Middle frontal gyrus (tissue), 1 donor: ENCODE data around the gene KRTAP10-12.
"Not testable (repeated sequence)": the region's sequence is repeated elsewhere in the genome, so short reads cannot be mapped to it uniquely, and the experiment has no call there.

Experiments used
- DNase-seq: peaks from one replicate; pipeline ENCODE4 v3.0.0-alpha.2; 2015; ENCODE audit warnings: low spot score; ENCODE audit errors: extremely low spot score

Gene KRTAP10-12, protein sequence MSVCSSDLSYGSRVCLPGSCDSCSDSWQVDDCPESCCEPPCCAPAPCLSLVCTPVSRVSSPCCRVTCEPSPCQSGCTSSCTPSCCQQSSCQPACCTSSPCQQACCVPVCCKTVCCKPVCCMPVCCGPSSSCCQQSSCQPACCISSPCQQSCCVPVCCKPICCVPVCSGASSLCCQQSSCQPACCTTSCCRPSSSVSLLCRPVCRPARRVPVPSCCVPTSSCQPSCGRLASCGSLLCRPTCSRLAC

DNA sequence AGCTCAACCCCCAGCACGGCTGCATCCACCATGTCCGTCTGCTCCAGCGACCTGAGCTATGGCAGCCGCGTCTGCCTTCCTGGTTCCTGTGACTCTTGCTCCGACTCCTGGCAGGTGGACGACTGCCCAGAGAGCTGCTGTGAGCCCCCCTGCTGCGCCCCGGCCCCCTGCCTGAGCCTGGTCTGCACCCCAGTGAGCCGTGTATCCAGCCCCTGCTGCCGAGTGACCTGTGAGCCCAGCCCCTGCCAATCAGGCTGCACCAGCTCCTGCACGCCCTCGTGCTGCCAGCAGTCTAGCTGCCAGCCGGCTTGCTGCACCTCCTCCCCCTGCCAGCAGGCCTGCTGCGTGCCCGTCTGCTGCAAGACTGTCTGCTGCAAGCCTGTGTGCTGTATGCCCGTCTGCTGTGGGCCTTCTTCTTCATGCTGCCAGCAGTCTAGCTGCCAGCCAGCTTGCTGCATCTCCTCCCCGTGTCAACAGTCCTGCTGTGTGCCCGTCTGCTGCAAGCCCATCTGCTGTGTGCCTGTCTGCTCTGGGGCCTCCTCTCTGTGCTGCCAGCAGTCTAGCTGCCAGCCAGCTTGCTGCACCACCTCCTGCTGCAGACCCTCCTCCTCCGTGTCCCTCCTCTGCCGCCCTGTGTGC, at the start of gene KRTAP10-12:
TSS of gene KRTAP10-12 (plus strand) at position 1 of the 639 bp plus-strand sequence. CDS start at position 31, 30 bp downstream.
- not testable (repeated sequence) for DNase-seq

DNA sequence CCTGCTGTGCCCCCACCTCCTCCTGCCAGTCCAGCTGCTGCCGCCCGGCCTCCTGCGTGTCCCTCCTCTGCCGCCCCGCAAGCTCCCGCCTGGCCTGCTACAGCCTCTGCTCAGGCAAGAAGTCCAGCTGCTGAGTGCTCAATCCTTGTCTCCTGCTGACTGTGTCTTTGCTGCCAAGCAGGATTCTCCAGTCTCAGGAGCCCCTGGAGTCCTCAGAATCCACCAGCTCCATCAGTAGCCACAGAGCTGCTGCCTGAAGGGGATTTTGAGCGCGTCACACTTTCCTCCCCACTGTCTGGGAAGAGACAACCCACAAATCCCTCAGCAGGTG, 49.8 kb upstream of the KRTAP10-12 start:
- DNase-seq: no peak

DNA sequence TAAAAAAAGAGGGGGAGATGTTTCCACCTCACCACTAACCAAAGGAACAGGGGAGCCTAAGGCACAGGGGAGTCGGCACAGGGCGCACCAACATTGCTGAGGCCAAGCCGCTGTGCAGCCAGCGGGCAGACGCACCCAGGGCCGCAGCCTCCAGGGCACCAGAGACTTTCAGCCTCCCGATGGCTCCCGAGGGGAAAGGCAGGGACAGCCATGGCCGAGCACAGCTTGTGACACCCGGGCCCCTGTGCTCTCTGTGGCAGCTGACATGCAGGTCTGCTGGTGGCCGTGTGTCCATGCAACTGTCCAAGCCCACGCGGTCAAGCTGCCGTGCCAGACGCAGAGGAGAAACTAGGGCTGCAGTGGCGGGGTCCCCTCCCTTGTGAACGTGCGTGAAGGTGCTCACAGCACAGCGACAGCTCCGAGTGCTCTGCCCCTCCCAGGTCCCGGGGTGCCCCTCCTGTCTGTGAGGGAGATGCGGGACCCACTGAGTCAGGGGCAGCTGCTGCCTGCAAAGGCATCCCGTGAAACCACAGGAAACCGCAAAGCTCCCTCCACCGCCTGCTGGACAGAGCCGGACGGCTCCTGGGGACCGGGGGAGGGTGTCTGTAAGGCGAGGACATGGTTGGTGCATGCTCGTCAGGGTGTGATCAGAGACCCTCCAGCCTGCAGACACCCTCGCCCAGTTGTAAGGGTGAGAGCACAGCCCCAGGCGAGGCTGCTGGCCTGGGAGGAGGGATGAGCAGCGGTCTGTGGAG, 48.2 kb upstream of the KRTAP10-12 start:
- DNase-seq: no peak

DNA sequence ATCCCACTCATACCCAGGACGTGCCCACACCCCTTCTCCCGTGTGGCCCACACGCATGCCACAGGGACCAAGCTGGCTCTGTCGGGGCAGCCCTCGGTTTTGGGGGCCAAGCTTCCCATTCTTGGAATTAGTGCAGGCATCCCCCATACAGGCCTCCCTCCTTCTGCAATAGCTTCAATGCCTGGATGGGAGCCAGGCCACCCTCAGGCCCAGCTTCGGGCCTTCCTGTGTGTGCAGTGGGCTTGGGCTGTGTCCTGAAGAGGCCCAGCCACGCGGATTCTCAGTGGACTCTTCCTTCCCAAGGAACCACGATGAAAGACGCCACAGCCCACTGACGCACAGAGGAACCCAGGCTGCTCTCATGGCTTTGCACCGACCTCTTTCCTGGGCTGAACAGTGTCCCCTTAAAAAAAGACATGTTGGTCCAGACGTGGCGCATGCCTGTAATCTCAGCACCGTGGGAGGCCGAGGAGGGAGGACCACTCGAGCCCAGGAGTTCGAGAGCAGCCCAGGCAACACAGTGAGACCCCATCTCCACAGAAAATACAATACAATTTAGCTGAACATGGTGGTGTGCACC, 47.4 kb upstream of the KRTAP10-12 start:
- DNase-seq: no peak

DNA sequence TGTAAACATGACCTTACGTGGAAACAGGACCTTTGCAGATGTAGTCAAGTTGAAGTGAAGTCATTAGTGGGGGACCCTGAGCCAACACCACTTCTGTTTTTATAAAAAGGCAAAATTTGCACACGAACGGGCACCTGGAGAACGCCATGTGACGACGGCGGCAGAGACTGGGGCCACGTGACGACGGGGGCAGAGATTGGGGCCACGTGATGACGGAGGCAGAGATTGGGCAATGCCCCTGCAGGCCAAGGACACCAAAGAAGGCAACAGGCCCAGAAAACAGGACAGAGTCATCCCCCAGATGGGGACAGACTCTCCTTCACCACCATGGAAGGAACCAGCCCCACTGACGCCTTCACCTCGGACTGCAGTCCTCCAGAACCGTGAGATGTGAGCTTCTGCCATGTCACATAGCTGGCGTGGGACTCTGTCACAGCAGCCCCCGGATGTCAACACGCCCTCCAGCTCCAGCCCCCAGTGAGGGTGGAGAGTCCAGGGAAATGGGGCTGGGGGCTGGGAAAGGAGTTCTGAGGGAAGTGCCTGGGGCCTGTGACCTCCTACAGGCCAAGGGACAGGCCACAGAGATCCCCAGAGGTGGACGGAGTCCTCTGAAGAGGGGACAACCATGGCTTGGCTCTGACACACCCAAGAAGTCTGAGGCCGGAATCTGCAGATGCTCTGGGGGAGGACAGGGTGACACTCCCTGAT, 46.6 kb upstream of the KRTAP10-12 start:
- no peak for DNase-seq

DNA sequence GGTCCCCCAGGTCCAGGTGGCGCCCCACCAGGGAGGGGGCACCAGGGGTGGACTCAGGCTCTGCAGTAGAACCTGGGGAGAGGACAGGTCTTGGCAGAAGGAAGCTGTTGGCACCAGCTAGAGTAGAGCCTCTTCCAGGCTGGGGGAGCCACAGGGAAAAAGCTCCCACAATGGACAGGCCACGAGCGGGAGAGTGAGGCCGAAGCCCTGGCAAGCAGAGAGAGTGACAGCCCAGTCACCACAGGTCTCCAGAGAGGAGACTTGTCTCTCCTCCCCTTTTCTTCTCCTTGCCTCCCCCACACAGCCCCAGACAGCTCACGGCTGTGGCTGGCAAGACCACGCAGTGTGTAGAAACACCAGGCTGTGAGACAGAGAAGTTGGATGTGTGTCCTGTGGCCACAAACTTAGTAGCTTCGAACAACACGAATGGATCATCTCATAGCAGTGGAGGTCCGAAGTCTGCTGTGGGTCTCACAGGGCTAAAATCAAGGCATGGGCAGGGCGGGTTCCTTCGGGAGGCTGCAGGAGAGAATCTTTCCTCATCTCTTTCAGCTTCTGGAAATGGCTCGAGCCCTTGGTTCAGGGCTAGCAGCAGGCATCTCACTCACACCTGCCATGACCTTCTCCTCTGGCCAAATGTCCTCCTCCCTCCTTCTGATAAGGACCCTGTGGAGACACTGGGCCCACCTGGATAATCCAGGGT, 45.8 kb upstream of the KRTAP10-12 start:
- DNase-seq: no peak

DNA sequence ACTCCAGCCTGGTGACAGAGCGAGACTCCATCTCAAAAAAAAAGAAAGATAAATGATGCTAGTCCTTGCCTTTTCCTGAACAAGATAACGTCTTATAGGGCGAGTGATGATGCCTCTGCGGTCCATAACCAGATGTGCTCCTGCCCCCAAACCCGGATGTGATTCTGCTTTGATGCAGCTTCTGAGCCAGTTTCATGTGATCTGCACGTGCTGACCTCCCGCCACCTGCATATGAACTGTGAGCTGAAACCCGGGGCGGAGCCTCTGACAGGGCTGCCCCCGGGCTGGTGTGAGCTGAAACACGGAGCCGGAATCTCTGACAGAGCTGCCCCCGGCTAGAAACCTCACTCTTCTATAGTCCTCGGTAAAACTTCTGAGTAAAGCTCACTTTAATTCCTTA, 43.8 kb upstream of the KRTAP10-12 start:
- no peak for DNase-seq

DNA sequence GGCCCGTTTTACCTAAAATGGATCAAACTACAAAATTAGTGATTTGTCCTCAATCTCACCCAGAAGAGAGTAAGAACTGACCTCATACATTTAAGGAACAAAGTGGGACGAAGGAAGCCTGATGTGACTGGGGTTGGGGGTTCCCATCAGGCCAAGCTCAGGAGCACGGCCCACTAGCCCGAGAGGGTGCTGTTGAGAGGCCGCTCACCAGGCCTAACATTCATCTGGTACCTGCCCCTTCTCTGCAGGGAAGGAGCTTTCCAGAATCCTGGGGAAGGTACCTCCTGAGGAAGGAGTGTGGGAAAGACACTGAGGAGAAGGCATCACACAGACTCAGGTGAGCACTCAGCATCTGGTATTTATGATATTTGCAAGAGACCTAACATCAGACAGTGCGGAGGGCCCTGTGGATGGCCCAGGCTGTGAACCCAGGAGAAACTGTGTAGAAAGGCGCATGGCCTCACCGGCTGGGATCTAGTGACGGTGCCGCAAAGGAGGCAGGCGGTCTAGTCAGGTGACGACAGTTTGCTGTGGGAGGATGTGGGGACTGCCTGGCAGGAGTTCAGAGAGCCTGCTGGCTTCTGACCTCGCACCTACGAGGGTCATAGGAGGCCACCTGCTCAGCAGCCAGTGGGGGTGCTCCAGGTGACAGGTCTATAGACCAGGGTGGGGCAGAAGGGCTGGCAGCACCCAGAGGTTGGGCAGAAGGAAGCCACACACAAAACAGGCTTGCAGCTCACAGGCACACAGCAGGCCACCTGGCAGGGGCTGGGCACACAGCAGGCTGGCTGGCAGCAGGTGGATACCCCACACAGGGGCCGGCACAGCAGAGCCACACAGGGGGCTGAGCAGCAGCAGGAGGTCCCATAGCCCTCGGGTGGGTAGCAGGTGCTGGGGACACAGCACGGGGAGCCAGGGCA, 43.1 kb upstream of the KRTAP10-12 start:
- DNase-seq: no peak

DNA sequence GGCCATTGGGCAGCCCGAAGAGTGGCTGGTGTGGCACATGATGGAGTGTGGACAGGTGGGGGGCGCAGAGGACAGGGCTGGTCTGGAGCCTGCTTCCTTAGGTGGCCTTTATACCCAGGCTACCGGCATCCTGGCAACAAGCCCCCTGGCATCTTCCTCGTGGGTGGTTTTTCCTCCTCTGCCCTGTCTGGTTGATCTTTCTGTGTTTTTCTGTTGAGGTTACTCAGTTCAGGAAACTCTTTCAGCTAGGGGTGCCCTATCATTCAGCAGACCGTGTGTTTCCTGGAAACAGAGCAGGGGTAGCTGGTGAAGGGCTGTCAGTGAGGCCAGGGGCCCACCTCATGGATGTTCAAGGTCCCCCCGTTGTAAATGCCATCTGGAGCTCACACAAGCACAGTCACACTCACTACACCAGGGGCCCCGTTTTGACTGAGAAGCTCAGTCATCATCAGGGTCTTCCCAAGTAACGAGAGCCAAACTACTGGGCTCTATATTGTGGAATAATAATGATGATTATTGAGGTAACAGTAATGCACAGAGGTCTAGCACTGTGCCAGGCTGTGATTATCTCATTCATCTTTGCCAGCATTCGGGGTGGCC, 42.3 kb upstream of the KRTAP10-12 start, which contains the start of gene KRTAP12-4:
TSS of gene KRTAP12-4 (minus strand) at position 84 of the 600 bp plus-strand sequence. CDS start at position 39, 45 bp downstream.
- DNase-seq: no peak

DNA sequence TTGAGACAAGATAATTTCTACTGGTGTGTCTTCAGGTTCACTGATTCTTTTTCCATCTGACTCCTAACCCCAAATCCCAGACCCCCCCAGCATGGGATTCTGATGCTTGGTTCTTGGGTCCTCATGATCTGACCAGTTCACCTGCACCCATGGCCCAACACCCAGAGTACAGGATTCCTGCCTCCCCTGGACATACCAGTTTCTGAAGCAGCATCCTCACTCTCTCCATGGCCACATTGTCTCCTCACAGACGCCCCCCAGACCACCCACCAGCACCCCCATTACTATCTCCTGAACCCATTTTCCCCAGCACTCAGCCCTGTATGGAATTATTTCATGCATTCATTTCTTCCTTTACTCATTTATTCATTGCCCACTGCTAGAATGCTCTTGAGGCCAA, 40.1 kb upstream of the KRTAP10-12 start:
- DNase-seq: no peak

DNA sequence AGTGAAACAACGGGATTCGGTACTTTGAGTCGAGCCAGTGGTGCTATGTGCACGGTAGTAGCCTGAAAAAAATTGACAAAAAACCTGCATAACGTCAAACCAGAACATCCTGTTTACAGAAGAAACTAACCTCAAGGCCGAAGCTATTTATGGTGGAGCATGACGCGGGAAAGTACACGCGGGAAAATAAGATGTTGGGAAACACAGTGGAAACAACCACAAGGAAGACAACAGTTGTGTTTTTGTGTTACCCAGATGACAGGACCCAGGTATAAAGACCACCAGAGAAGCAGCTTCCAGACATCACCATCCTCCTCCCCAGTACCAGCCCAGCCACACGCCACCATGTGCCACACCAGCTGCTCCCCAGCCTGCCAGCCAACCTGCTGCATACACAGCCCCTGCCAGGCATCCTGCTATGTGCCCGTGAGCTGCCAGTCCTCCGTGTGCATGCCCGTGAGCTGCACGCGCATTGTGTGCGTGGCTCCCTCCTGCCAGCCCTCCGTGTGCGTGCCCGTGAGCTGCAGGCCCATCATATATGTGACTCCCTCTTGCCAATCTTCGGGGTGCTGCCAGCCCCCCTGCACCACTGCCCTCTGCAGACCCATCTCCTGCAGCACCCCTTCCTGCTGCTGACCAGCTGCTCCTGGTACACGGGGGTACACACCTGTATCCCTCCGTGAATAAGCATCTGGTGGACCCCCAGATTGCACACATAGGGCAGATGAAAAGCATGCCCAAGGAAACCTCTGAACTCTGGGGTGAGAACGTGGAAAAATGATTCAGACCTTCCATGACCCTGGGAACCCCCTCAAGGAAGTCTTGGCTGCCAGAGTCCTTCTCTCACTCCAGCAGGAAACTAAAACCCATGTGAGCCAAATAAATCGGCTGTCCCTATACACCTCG, 39.1 kb upstream of the KRTAP10-12 start, which contains the start of gene KRTAP12-3:
TSS of gene KRTAP12-3 (plus strand) at position 298 of the 906 bp plus-strand sequence. CDS start at position 346, 48 bp downstream.
- DNase-seq: no peak

DNA sequence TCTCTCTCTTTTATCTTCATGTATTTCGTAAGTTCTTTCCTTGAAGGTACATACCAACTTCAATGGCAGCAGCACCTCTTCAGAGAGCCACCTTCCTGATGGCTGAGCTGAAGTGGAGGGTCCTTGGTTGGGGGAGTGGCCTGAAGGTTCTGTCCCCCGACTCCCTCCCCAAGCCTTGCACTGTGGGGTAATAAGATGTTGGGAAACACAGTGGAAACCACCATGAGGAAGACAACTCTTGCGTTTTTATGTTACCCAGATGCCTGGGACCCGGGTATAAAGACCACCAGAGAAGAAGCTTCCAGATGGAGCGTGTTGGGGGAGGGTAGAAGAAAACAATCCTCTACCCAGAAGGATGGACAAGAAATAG, 38.4 kb upstream of the KRTAP10-12 start:
- no peak for DNase-seq

DNA sequence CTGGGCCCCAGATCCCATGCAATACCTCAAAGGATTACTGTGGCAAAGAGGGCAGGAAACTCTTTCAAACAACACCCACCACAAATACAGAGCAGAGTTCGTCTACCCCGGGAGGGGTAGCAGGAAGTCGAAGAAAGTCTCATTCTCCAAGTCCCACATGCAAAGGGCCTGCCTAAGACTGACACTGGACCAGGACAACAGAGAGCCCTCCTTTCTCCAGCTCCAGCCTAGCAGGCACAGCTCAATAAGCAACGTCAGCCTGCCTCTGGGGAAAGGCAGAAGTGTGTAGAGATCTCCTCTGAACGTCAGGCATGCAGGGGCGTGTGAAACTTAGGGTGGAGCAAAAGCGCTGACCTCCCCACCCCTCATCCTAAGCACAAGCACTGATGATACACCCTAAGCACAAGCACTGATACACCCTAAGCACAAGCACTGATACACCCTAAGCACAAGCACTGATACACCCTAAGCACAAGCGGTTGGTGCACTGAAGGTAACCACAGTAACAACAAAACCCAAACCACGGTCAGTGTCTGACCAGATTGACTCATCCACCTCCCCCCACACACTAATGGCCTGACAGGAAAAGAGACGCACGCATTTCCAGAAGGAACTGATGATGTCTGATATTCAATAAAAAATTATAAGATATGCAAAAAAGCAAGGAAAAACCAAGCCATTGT, 37.9 kb upstream of the KRTAP10-12 start:
- no peak for DNase-seq

DNA sequence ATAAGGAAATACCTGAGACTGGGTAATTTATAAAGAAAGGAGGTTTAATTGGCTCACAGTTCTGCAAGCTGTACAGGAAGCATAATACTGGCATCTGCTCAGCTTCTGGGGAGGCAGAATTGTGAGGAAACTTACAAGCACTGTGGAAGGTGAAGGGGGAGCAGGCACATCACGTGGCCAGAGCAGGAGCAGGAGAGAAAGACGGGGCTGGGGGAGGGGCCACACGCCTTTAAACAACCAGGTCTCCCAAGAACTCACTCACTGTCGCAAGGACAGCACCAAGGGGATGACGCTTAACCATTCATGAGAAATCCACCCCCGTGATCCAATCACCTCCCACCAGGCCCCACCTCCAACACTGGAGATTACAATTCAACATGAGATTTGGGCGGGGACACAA, 35.4 kb upstream of the KRTAP10-12 start:
- DNase-seq: not testable (repeated sequence)

DNA sequence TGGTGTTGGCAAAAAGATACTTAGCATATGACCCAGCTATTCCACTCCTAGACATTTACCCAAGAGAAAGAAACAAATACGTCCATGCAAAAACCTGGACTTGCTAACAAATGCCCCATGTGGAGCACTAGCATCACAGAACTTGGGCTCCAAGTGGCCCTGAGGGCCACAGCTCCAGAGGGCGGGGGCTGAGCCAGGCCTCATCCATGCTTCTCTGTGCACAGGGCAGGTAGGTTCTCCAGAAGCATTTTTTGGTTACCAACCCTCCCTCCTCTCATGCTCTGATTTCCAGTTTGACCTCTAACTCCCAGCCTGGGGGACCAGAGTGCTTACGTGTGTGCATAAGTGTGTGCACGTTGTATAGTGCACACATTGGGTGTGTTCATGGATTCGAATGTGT, 32.3 kb upstream of the KRTAP10-12 start:
- DNase-seq: no peak

DNA sequence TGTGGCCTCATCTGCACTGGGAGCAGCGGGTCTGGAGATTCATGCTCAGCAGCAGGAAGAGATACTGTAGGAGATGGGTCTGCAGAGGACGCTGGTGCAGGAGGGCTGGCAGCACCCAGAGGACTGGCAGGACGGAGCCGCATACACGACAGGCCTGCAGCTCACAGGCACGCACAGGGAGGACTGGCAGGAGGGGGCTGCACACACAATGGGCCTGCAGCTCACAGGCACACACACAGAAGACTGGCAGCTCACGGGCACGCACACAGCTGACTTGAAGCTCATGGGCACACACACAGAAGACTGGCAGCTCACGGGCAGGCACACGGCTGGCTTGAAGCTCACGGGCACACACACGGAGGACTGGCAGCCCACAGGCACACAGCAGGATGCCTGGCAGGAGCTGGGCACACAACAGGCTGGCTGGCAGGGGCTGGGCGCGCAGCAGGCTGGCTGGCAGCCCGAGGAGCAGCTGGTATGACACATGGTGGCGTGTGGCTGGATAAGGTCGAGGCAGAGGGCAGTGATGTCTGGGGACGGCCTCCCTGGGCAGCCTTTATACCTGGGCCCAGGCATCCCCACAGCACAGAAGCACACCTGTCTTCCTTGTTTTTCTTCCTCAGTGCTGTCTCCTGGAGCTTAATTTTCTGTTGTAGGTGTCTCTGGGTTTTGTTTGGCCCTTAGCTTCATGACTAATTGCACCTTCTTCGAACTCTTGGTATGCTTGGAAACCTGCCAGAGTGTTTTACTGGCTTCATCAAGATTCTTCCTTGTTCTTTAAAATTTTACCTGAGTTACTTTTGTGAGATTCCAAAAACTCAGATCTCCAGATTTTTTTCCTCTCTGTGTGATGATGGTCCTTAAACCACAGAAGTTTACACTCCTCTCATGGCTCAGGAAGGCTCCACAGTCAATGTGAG, 30.3 kb upstream of the KRTAP10-12 start, which contains the start of gene KRTAP12-2:
TSS of gene KRTAP12-2 (minus strand) at position 527 of the 920 bp plus-strand sequence. CDS start at position 486, 41 bp downstream.
- no peak for DNase-seq
